IMR-90 (cell line): ENCODE results near the gene NHSL1. TPM values are rescaled to one million over a fixed set of nuclear protein-coding genes. Genes with fewer than 3 reads are reported as not detected.

ENCODE experiments used
- ATAC-seq: fragments of 200-7000 bp; cut with Tn5 transposase; 2 replicates; pipeline ENCODE4 v1.9.1; 2020; ENCODE audit warnings: low read depth, mild to moderate bottlenecking, moderate library complexity
- BruUV-seq: library from RNA; stranded (reverse); fragments of 400-500 nt; replicated peaks from 2 replicates; lab custom pipeline; 2021; lab: Mats Ljungman, UMichigan
- CTCF ChIA-PET: fragments of 300-600 bp; formaldehyde crosslinking; extraction: SDS; loops from one replicate; lab custom pipeline; 2021; ENCODE audit warnings: antibody characterized with exemption; lab: Yijun Ruan, JAX
- POLR2A ChIA-PET: fragments of 300-600 bp; sonication (Branson Sonifier 250); formaldehyde crosslinking; loops from one replicate; lab custom pipeline; 2022; ENCODE audit warnings: antibody characterized with exemption; ENCODE audit not compliant: unreplicated experiment; lab: Charles Lee
- DNase-seq: peaks from one replicate; pipeline ENCODE4 v3.0.0; 2013
- H2AFZ ChIP-seq: replicated peaks from 2 replicates; pipeline ENCODE3; 2013; ENCODE audit warnings: low read length, mild to moderate bottlenecking; ENCODE audit not compliant: poor library complexity
- H2AK5ac ChIP-seq: 2 replicates; pipeline ENCODE4 v1.6.1; 2013; ENCODE audit warnings: low read depth, low read length, inconsistent platforms
- H2AK9ac ChIP-seq: replicated peaks from 2 replicates; pipeline ENCODE3; 2013; ENCODE audit warnings: mild to moderate bottlenecking, low read depth, low read length, moderate library complexity; ENCODE audit not compliant: poor library complexity
- H2BK120ac ChIP-seq: 2 replicates; pipeline ENCODE4 v1.6.1; 2013; ENCODE audit warnings: low read depth, low read length, inconsistent platforms
- H2BK15ac ChIP-seq: 3 replicates; pipeline ENCODE4 v1.6.1; 2013; ENCODE audit warnings: low read depth, low read length, inconsistent platforms
- H2BK20ac ChIP-seq: 2 replicates; pipeline ENCODE4 v1.6.1; 2013; ENCODE audit warnings: low read depth, mild to moderate bottlenecking, inconsistent platforms, low read length, moderate library complexity
- H2BK5ac ChIP-seq: 2 replicates; pipeline ENCODE4 v1.6.1; 2013; ENCODE audit warnings: mild to moderate bottlenecking, low read depth, low read length, inconsistent platforms; ENCODE audit not compliant: poor library complexity, severe bottlenecking
- H3K14ac ChIP-seq: replicated peaks from 2 replicates; pipeline ENCODE4 v1.6.1; 2013; ENCODE audit warnings: low read depth, low read length, inconsistent platforms
- H3K18ac ChIP-seq: 2 replicates; pipeline ENCODE4 v1.6.1; 2013; ENCODE audit warnings: low read depth, low read length, control low read depth
- H3K23ac ChIP-seq: 2 replicates; pipeline ENCODE4 v1.6.1; 2013; ENCODE audit warnings: low read depth, low read length, inconsistent platforms
- H3K27ac ChIP-seq: 2 replicates; pipeline ENCODE4 v1.5.1; 2013; ENCODE audit warnings: mild to moderate bottlenecking, control low read depth, low read length; ENCODE audit not compliant: insufficient read depth
- H3K27me3 ChIP-seq: 2 replicates; pipeline ENCODE4 v1.6.1; 2013; ENCODE audit warnings: low read length; ENCODE audit not compliant: control insufficient read depth, insufficient read depth
- H3K36me3 ChIP-seq: 2 replicates; pipeline ENCODE4 v1.6.1; 2013; ENCODE audit warnings: low read length, mixed read lengths; ENCODE audit not compliant: control insufficient read depth, insufficient read depth
- H3K4ac ChIP-seq: 2 replicates; pipeline ENCODE4 v1.6.1; 2013; ENCODE audit warnings: low read depth, low read length, inconsistent platforms
- H3K4me1 ChIP-seq: 2 replicates; pipeline ENCODE4 v1.6.1; 2013; ENCODE audit warnings: low read length, mixed read lengths; ENCODE audit not compliant: control insufficient read depth, insufficient read depth
- H3K4me2 ChIP-seq: 2 replicates; pipeline ENCODE4 v1.6.1; 2013; ENCODE audit warnings: low read depth, mild to moderate bottlenecking, control low read depth, low read length, moderate library complexity
- H3K4me3 ChIP-seq: 2 replicates; pipeline ENCODE4 v1.5.1; 2013; ENCODE audit warnings: low read depth, mild to moderate bottlenecking, control low read depth, low read length, moderate library complexity; ENCODE audit not compliant: insufficient read depth
- H3K56ac ChIP-seq: 2 replicates; pipeline ENCODE4 v1.6.1; 2013; ENCODE audit warnings: low read length, inconsistent platforms; ENCODE audit not compliant: insufficient read depth; ENCODE audit errors: extremely low read depth
- H3K79me1 ChIP-seq, 2 experiments: 2 replicates each; pipeline ENCODE4 v1.6.1; 2013; ENCODE audit warnings: low read length in 2 of 2, inconsistent platforms in 1 of 2, low read depth in 1 of 2
- H3K9ac ChIP-seq: 2 replicates; pipeline ENCODE4 v1.6.1; 2013; ENCODE audit warnings: low read depth, low read length, control low read depth
- H3K9me1 ChIP-seq: 2 replicates; pipeline ENCODE4 v1.6.1; 2013; ENCODE audit warnings: low read length, inconsistent platforms; ENCODE audit not compliant: insufficient read depth
- H3K9me3 ChIP-seq: 2 replicates; pipeline ENCODE4 v1.6.1; 2013; ENCODE audit warnings: low read length; ENCODE audit not compliant: control insufficient read depth, insufficient read depth
- H4K20me1 ChIP-seq: 2 replicates; pipeline ENCODE4 v1.6.1; 2013; ENCODE audit warnings: low read length, inconsistent platforms; ENCODE audit not compliant: insufficient read depth
- H4K5ac ChIP-seq: 2 replicates; pipeline ENCODE4 v1.6.1; 2013; ENCODE audit warnings: mild to moderate bottlenecking, low read depth, low read length, control low read depth
- H4K8ac ChIP-seq, 2 experiments: 2 replicates each; pipeline ENCODE4 v1.6.1; 2013; ENCODE audit warnings: low read depth in 2 of 2, low read length in 2 of 2, control low read depth in 1 of 2, inconsistent platforms in 1 of 2
- H4K91ac ChIP-seq: 2 replicates; pipeline ENCODE4 v1.6.1; 2013; ENCODE audit warnings: low read depth, low read length, inconsistent platforms; ENCODE audit not compliant: insufficient read depth
- BHLHE40 ChIP-seq: fragments of 150-350 bp; IDR thresholded peaks from 2 replicates; pipeline ENCODE4 v1.6.1; 2016; ENCODE audit warnings: mild to moderate bottlenecking, low read depth, low read length
- CEBPB ChIP-seq: IDR thresholded peaks from 2 replicates; pipeline ENCODE4 v1.6.1; 2012; ENCODE audit warnings: low read depth, low read length, improper control_type of control experiment
- CHD1 ChIP-seq: IDR thresholded peaks from 2 replicates; pipeline ENCODE4 v1.6.1; 2012; ENCODE audit warnings: low read depth, low read length, improper control_type of control experiment
- ELK1 ChIP-seq: fragments of 150-350 bp; IDR thresholded peaks from 2 replicates; pipeline ENCODE4 v1.6.1; 2016; ENCODE audit warnings: low read depth, mild to moderate bottlenecking, low read length, moderate library complexity, borderline replicate concordance
- FOS ChIP-seq: fragments of 150-350 bp; IDR thresholded peaks from 2 replicates; pipeline ENCODE4 v1.6.1; 2016; ENCODE audit warnings: low read depth, low read length
- MAFK ChIP-seq: IDR thresholded peaks from 2 replicates; pipeline ENCODE4 v1.6.1; 2012; ENCODE audit warnings: low read depth, low read length, improper control_type of control experiment
- MAZ ChIP-seq: IDR thresholded peaks from 2 replicates; pipeline ENCODE4 v1.6.1; 2012; ENCODE audit warnings: low read depth, mild to moderate bottlenecking, low read length, improper control_type of control experiment, moderate library complexity, borderline replicate concordance
- MXI1 ChIP-seq: IDR thresholded peaks from 2 replicates; pipeline ENCODE4 v1.6.1; 2012; ENCODE audit warnings: low read depth, mild to moderate bottlenecking, low read length, moderate library complexity, borderline replicate concordance
- NFE2L2 ChIP-seq: fragments of 150-350 bp; IDR thresholded peaks from 2 replicates; pipeline ENCODE4 v1.6.1; 2016; ENCODE audit warnings: low read depth, mild to moderate bottlenecking, low read length
- RAD21 ChIP-seq: IDR thresholded peaks from 2 replicates; pipeline ENCODE4 v1.6.1; 2012; ENCODE audit warnings: low read length, improper control_type of control experiment
- WGBS, 2 experiments: methylation state at CpG; one replicate each; pipeline versions ENCODE4 v1.1.5 to v1.1.7; 2013; ENCODE audit warnings: missing lambda C conversion rate in 2 of 2; ENCODE audit not compliant: insufficient read length in 1 of 2; ENCODE audit errors: extremely low coverage in 2 of 2; 5-methylcytosine and 5-hydroxymethylcytosine counted together
- dilution Hi-C: fragments of 300-500 bp; cut with HindIII; formaldehyde crosslinking; loops from one replicate; pipeline ENCODE4 v1.14.3; 2018; ENCODE audit warnings: low sequenced_read_pairs; ENCODE audit not compliant: unreplicated experiment
- in situ Hi-C: fragments of 300-500 bp; cut with MboI; formaldehyde crosslinking; loops from 3 replicates; pipeline ENCODE4 v1.14.3; 2019; ENCODE audit warnings: low sequenced_read_pairs, inconsistent platforms, mixed read lengths
- intact Hi-C: fragments of 100-400 bp; cut with micrococcal nuclease; formaldehyde crosslinking; loops from 2 replicates; pipeline ENCODE4 v1.10.0; 2022
- polyA plus RNA-seq, 3 experiments: library from polyadenylated mRNA; depleted of rRNA; stranded (reverse); fragments of >200 nt; gene quantifications; 2 replicates each; pipeline ENCODE4 v1.2.3, GENCODE V29; 2012; ENCODE audit warnings: low replicate concordance in 1 of 3
- total RNA-seq: library from RNA; depleted of rRNA; stranded (reverse); fragments of >200 nt; gene quantifications from 2 replicates; pipeline ENCODE4 v1.2.3, GENCODE V29; 2012
- TF ChIP-seq, protein P1 (sequence below): conservative IDR thresholded peaks from 2 replicates; pipeline ENCODE4 v1.5.1; 2012; ENCODE audit warnings: mild to moderate bottlenecking, low read depth, low read length, improper control_type of control experiment

The NHSL1 gene
- total and polyA plus RNA-seq, 2 of the 4 experiments (the other 2 are of a cell fraction) = 5.6 to 7.2 TPM

- Histone ChIP-seq H3K4ac (no peak overlapping the region), H3K9ac (no peak overlapping the region), H4K20me1 (no peaks in the 10 kb centered on the region; the same call in 1 of the 2 replicates), H3K36me3 (peaks cover 13% of the 10 kb centered on the region), H2AK5ac (no peak overlapping the region), H2BK120ac (no peak overlapping the region), H2BK15ac (no peak overlapping the region), H3K4me1 (no peaks in the 10 kb centered on the region), H3K9me3 (no peaks in the 10 kb centered on the region), H3K23ac (no peak overlapping the region), H2AK9ac (no peak overlapping the region), H3K56ac (no peak overlapping the region), H2BK20ac (no peak overlapping the region), H3K9me1 (peaks cover 2% of the 10 kb centered on the region; the same call in 1 of the 2 replicates), H4K8ac (no peak overlapping the region), H3K18ac (no peak overlapping the region), H2AFZ (no peak overlapping the region), H3K79me1 (no peaks in the 10 kb centered on the region), H4K5ac (no peak overlapping the region), H2BK5ac (no peak overlapping the region), H3K14ac (no peak overlapping the region), H3K4me3 (no peak overlapping the region), H3K27ac (no peak overlapping the region), H3K4me2 (no peak overlapping the region), H4K91ac (no peak overlapping the region), H3K27me3 (no peaks in the 10 kb centered on the region)
- POLR2A ChIA-PET = no interaction called here
- dilution Hi-C loops (no loop called here), in situ Hi-C loops (loop anchor here (25.0 kb wide), 1 partner anchor 584 kb away; no protein-coding TSS in a partner anchor), intact Hi-C loops (loop anchor here (10.0 kb wide), 1 partner anchor 273 kb away; no protein-coding TSS in a partner anchor)
- 94% methylated on average over 6 of the region's 10 CpGs; no CpG with 5 or more reads in 1 of the 2 experiments for WGBS, 2 experiments
- TF ChIP-seq NFE2L2 (no peak), MAZ (no peak), CEBPB (no peak), BHLHE40 (no peak), ELK1 (no peak), MXI1 (no peak), CHD1 (no peak), RAD21 (no peak), FOS (no peak), MAFK (no peak)
- TF ChIP-seq, protein P1, sequence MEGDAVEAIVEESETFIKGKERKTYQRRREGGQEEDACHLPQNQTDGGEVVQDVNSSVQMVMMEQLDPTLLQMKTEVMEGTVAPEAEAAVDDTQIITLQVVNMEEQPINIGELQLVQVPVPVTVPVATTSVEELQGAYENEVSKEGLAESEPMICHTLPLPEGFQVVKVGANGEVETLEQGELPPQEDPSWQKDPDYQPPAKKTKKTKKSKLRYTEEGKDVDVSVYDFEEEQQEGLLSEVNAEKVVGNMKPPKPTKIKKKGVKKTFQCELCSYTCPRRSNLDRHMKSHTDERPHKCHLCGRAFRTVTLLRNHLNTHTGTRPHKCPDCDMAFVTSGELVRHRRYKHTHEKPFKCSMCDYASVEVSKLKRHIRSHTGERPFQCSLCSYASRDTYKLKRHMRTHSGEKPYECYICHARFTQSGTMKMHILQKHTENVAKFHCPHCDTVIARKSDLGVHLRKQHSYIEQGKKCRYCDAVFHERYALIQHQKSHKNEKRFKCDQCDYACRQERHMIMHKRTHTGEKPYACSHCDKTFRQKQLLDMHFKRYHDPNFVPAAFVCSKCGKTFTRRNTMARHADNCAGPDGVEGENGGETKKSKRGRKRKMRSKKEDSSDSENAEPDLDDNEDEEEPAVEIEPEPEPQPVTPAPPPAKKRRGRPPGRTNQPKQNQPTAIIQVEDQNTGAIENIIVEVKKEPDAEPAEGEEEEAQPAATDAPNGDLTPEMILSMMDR = no peak
- DNase-seq = no peak
- no TSS peak for BruUV-seq
- CTCF ChIA-PET = no interaction called here
- no peak for ATAC-seq
These were observed 77.7 kb downstream of the NHSL1 start for GRCh38 chr6:138421608-138422007.
